Measurements from ENCODE around the gene HUWE1. TPM values are rescaled to one million over a fixed set of nuclear protein-coding genes. Genes with fewer than 3 reads are reported as not detected.
"Not testable (repeated sequence)": the region's sequence is repeated elsewhere in the genome, so short reads cannot be mapped to it uniquely, and the experiment has no call there.

The HUWE1 gene
- total and polyA plus RNA-seq, 11 donors: 34.7 to 222 (median 162) TPM

GRCh38 chrX:53728506-53728905, 42.0 kb upstream of the HUWE1 start:
- Histone ChIP-seq H3K9me3 (no peaks in the 10 kb centered on the region), H3K27me3 (no peaks in the 10 kb centered on the region), H3K27ac (no peak overlapping the region), H3K36me3 (no peaks in the 10 kb centered on the region), H3K4me1 (no peaks in the 10 kb centered on the region), H3K4me3 (no peak overlapping the region)
- WGBS, 4 donors: 56 to 75% (median 68%) methylated on average over 2 of the region's 2 CpGs
- TF ChIP-seq POLR2A (IDR thresholded peaks at IDR 0.05) (no peak), CTCF (IDR thresholded peaks at IDR 0.05) (no peak)
- DNase-seq (no peak), ATAC-seq (no peak)
- intact Hi-C loops (cut with DNase I): no loop called here

GRCh38 chrX:53724872-53725271, 38.4 kb upstream of the HUWE1 start:
- no peak overlapping the region for H3K27ac ChIP-seq
- no peaks in the 10 kb centered on the region for H3K4me1 ChIP-seq
- ATAC-seq (no peak), DNase-seq (no peak)
- no peaks in the 10 kb centered on the region for H3K36me3 ChIP-seq
- no peak for TF ChIP-seq CTCF (IDR thresholded peaks at IDR 0.05)
- no peak for TF ChIP-seq POLR2A (IDR thresholded peaks at IDR 0.05)
- H3K4me3 ChIP-seq: no peak overlapping the region
- H3K9me3 ChIP-seq: no peaks in the 10 kb centered on the region
- WGBS, 4 donors: 51 to 87% (median 76%) methylated on average over 5 of the region's 5 CpGs
- intact Hi-C loops (cut with DNase I): no loop called here
- no peaks in the 10 kb centered on the region for H3K27me3 ChIP-seq

GRCh38 chrX:53723381-53723780, 36.9 kb upstream of the HUWE1 start:
- DNase-seq (no peak), ATAC-seq (no peak)
- intact Hi-C loops (cut with DNase I): no loop called here
- Histone ChIP-seq H3K27me3 (no peaks in the 10 kb centered on the region), H3K9me3 (no peaks in the 10 kb centered on the region), H3K4me3 (no peak overlapping the region), H3K4me1 (no peaks in the 10 kb centered on the region), H3K36me3 (no peaks in the 10 kb centered on the region), H3K27ac (no peak overlapping the region)
- TF ChIP-seq POLR2A (IDR thresholded peaks at IDR 0.05) (no peak), CTCF (IDR thresholded peaks at IDR 0.05) (no peak)
- WGBS, 4 donors: 71 to 89% (median 81%) methylated on average over 4 of the region's 4 CpGs

- H3K4me1 ChIP-seq; H3K27ac ChIP-seq; DNase-seq; H3K4me3 ChIP-seq; H3K9me3 ChIP-seq; intact Hi-C loops (cut with DNase I); H3K36me3 ChIP-seq; H3K27me3 ChIP-seq; ATAC-seq: not testable (repeated sequence)
- 87 to 96% (median 92%) methylated on average over 14 to 31 of the region's 32 CpGs for WGBS, 4 donors
Measured at GRCh38 chrX:53721610-53722009, 35.1 kb upstream of the HUWE1 start.

- H3K4me3 ChIP-seq; H3K27ac ChIP-seq; H3K9me3 ChIP-seq; intact Hi-C loops (cut with DNase I); ATAC-seq; H3K36me3 ChIP-seq; H3K27me3 ChIP-seq; DNase-seq: not testable (repeated sequence)
- peaks cover 0 to 26% (median 0%) of the 10 kb centered on the region in 12 donors for H3K4me1 ChIP-seq
- 83 to 91% (median 86%) methylated on average over 7 of the region's 7 CpGs for WGBS, 4 donors
Measured at GRCh38 chrX:53719666-53720065, 33.1 kb upstream of the HUWE1 start.

Data from heart left ventricle (tissue), 16 donors.